Astrocyte (in vitro differentiated cells and primary cell): ENCODE measurements around the gene ADGRB3. TPM values are rescaled to one million over a fixed set of nuclear protein-coding genes. Genes with fewer than 3 reads are reported as not detected.

ENCODE experiments used
- DNase-seq: peaks from one replicate; pipeline ENCODE4 v3.0.0-alpha.2; 2010; ENCODE audit warnings: low read depth
- FAIRE-seq: peaks from 2 replicates; lab custom pipeline; 2011; peaks lifted over from hg19 to GRCh38; lab: Jason Lieb, UNC
- H2AFZ ChIP-seq: 2 replicates; pipeline ENCODE4 v1.6.0; 2012; ENCODE audit warnings: low read depth, low read length, inconsistent platforms
- H3K27ac ChIP-seq: 2 replicates; pipeline ENCODE4 v1.5.1; 2011; ENCODE audit warnings: low read depth, low read length, inconsistent platforms
- H3K27me3 ChIP-seq: 2 replicates; pipeline ENCODE4 v1.6.0; 2011; ENCODE audit warnings: low read length, inconsistent platforms; ENCODE audit not compliant: insufficient read depth
- H3K36me3 ChIP-seq: 2 replicates; pipeline ENCODE4 v1.5.1; 2011; ENCODE audit warnings: low read length, inconsistent platforms; ENCODE audit not compliant: insufficient read depth
- H3K4me1 ChIP-seq: 2 replicates; pipeline ENCODE4 v1.5.1; 2011; ENCODE audit warnings: low read length, inconsistent platforms; ENCODE audit not compliant: insufficient read depth
- H3K4me2 ChIP-seq: 2 replicates; pipeline ENCODE4 v1.6.0; 2012; ENCODE audit warnings: low read length, inconsistent platforms
- H3K4me3 ChIP-seq: 2 replicates; pipeline ENCODE4 v1.5.1; 2011; ENCODE audit warnings: low read depth, mild to moderate bottlenecking, low read length, inconsistent platforms; ENCODE audit not compliant: insufficient read depth
- H3K79me2 ChIP-seq: 2 replicates; pipeline ENCODE4 v1.6.0; 2012; ENCODE audit warnings: mild to moderate bottlenecking, low read length, inconsistent platforms; ENCODE audit not compliant: insufficient read depth
- H3K9ac ChIP-seq: 2 replicates; pipeline ENCODE4 v1.6.0; 2012; ENCODE audit warnings: mild to moderate bottlenecking, low read length, inconsistent platforms
- H3K9me3 ChIP-seq: 2 replicates; pipeline ENCODE4 v1.5.1; 2012; ENCODE audit warnings: low read depth, mild to moderate bottlenecking, low read length, inconsistent platforms; ENCODE audit not compliant: insufficient read depth
- H4K20me1 ChIP-seq: 2 replicates; pipeline ENCODE4 v1.6.0; 2012; ENCODE audit warnings: low read length, inconsistent platforms; ENCODE audit not compliant: insufficient read depth
- H3K27ac Mint-ChIP-seq: one replicate; pipeline ENCODE4 v1.8.0; 2021; ENCODE audit warnings: mild to moderate bottlenecking, mixed read lengths; ENCODE audit not compliant: unreplicated experiment
- H3K27me3 Mint-ChIP-seq: one replicate; pipeline ENCODE4 v1.8.0; 2021; ENCODE audit warnings: low read depth, mixed read lengths; ENCODE audit not compliant: unreplicated experiment
- H3K36me3 Mint-ChIP-seq: one replicate; pipeline ENCODE4 v1.8.0; 2021; ENCODE audit warnings: low read depth, mixed read lengths; ENCODE audit not compliant: unreplicated experiment
- H3K4me1 Mint-ChIP-seq: one replicate; pipeline ENCODE4 v1.8.0; 2021; ENCODE audit warnings: low read depth, mixed read lengths; ENCODE audit not compliant: unreplicated experiment
- H3K4me3 Mint-ChIP-seq: one replicate; pipeline ENCODE4 v1.8.0; 2021; ENCODE audit warnings: mild to moderate bottlenecking, moderate library complexity, mixed read lengths; ENCODE audit not compliant: unreplicated experiment
- H3K9me3 Mint-ChIP-seq: one replicate; pipeline ENCODE4 v1.8.0; 2021; ENCODE audit warnings: mild to moderate bottlenecking, mixed read lengths; ENCODE audit not compliant: unreplicated experiment
- CTCF ChIP-seq: IDR thresholded peaks from 2 replicates; pipeline ENCODE4 v1.5.1; 2011; ENCODE audit warnings: low read depth, mild to moderate bottlenecking, inconsistent platforms, low read length, moderate library complexity; ENCODE audit not compliant: insufficient read depth
- EZH2 ChIP-seq: IDR thresholded peaks from 2 replicates; pipeline ENCODE4 v1.6.1; 2012; ENCODE audit warnings: mild to moderate bottlenecking, low read length, inconsistent platforms; ENCODE audit not compliant: insufficient read depth
- total RNA-seq: library from RNA; stranded (reverse); gene quantifications from 2 replicates; pipeline ENCODE4 v1.2.1, GENCODE V29; 2021

ADGRB3 gene
- total RNA-seq, 1 donor from 2014 or later, result 0.77 TPM

- H3K27me3 ChIP-seq, result no peaks in the 10 kb centered on the region
- no peaks in the 10 kb centered on the region for H3K4me1 Mint-ChIP-seq
- H3K4me3 ChIP-seq, result no peak overlapping the region
- H3K9me3 ChIP-seq, result no peaks in the 10 kb centered on the region
- H3K27ac ChIP-seq, result no peak overlapping the region
- DNase-seq (no peak), FAIRE-seq (no peak)
- no peak overlapping the region for H3K4me3 Mint-ChIP-seq
- no peaks in the 10 kb centered on the region for H4K20me1 ChIP-seq
- H3K27me3 Mint-ChIP-seq, result no peaks in the 10 kb centered on the region
- H3K9ac ChIP-seq, result no peak overlapping the region
- no peak overlapping the region for H3K27ac Mint-ChIP-seq
- no peaks in the 10 kb centered on the region for H3K36me3 Mint-ChIP-seq
- no peak overlapping the region for H2AFZ ChIP-seq
- H3K36me3 ChIP-seq, result no peaks in the 10 kb centered on the region
- TF ChIP-seq EZH2 (no peak), CTCF (no peak)
- no peaks in the 10 kb centered on the region for H3K9me3 Mint-ChIP-seq
- no peak overlapping the region for H3K4me2 ChIP-seq
- no peaks in the 10 kb centered on the region for H3K79me2 ChIP-seq
- no peaks in the 10 kb centered on the region for H3K4me1 ChIP-seq
Observed at GRCh38 chr6:68737061-68737460, 102.0 kb downstream of the ADGRB3 start.

GRCh38 chr6:68738039-68738438 lies 103.0 kb downstream of the ADGRB3 start:
- Histone ChIP-seq H4K20me1 (no peaks in the 10 kb centered on the region), H3K4me1 (no peaks in the 10 kb centered on the region), H3K9ac (no peak overlapping the region), H3K9me3 (no peaks in the 10 kb centered on the region), H3K4me3 (no peak overlapping the region), H3K36me3 (no peaks in the 10 kb centered on the region), H3K79me2 (no peaks in the 10 kb centered on the region), H3K4me2 (no peak overlapping the region), H3K27me3 (no peaks in the 10 kb centered on the region), H3K27ac (no peak overlapping the region), H2AFZ (no peak overlapping the region)
- Mint-ChIP-seq H3K4me3 (no peak overlapping the region), H3K27me3 (no peaks in the 10 kb centered on the region), H3K36me3 (no peaks in the 10 kb centered on the region), H3K27ac (no peak overlapping the region), H3K4me1 (no peaks in the 10 kb centered on the region), H3K9me3 (no peaks in the 10 kb centered on the region)
- no peak for FAIRE-seq
- DNase-seq, result no peak
- TF ChIP-seq EZH2 (no peak), CTCF (no peak)

DNA sequence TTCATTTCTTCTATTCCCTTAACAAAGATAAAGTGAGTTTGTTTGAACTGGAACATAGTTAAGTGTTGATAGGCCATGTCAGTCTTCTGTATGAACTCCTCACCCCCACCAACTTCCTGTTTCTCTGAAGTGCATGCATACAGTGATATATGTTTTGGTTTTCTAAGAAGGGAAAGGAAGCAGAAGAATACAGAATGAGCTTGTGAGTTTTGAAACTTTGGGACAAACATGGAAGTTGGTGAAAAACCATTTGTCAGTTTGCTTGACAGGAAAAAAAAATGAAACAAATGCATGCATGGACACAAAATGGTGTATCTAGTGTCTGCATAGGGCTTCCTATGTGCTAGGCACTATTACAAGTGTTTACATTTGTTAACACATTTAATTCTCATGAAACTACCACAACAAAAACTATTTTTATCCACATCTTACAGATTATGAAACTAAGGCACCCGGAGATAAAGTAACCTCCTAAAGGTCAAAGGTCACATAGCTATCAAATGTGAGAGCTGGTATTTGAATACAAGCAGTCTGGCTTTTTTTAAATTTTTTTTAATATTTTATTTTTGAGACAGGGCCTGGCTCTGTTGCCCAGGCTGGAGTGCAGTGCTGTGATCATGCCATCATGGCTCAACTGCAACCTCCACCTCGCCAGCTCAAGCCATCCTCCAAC lies 105.9 kb downstream of the ADGRB3 start:
- Histone ChIP-seq H3K36me3 (no peaks in the 10 kb centered on the region), H3K9ac (no peak overlapping the region), H3K27me3 (no peaks in the 10 kb centered on the region), H4K20me1 (no peaks in the 10 kb centered on the region), H3K4me3 (no peak overlapping the region), H3K4me1 (no peaks in the 10 kb centered on the region), H3K4me2 (no peak overlapping the region), H3K79me2 (no peaks in the 10 kb centered on the region), H2AFZ (no peak overlapping the region), H3K9me3 (no peaks in the 10 kb centered on the region), H3K27ac (no peak overlapping the region)
- TF ChIP-seq EZH2 (no peak), CTCF (no peak)
- Mint-ChIP-seq H3K9me3 (no peaks in the 10 kb centered on the region), H3K27ac (no peak overlapping the region), H3K4me1 (no peaks in the 10 kb centered on the region), H3K36me3 (no peaks in the 10 kb centered on the region), H3K4me3 (no peak overlapping the region), H3K27me3 (no peaks in the 10 kb centered on the region)
- no peak for FAIRE-seq
- DNase-seq, result no peak
